ENCODE measurements around the gene PACRG.

DNA sequence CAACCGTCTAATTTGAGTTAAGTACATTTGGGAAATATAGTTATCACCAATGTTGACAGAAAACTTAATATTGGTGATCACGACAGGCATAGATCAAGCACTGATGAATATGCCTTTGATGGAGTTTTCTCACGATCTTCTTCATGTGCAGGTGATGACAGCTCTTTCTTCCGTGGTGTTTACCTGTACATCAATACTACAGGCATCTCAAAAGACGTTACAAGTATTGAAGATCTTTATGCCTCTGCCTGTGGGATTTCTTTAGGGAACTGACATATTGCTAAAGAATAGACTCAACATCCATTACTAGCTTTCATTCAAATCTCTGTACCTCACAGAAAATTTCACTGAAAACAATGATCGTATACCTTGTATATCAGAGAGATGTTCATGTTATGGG lies 178.7 kb downstream of the PACRG start:
- TF ChIP-seq CTCF (IDR thresholded peaks at IDR 0.05), result no peak
- no peak for TF ChIP-seq POLR2A (IDR thresholded peaks at IDR 0.05)
- no peak for TF ChIP-seq POLR2AphosphoS5 (IDR thresholded peaks at IDR 0.05)
